ENCODE measurements around the gene TBCD. TPM values are rescaled to one million over a fixed set of nuclear protein-coding genes. Genes with fewer than 3 reads are reported as not detected.
"Not testable (repeated sequence)": the region's sequence is repeated elsewhere in the genome, so short reads cannot be mapped to it uniquely, and the experiment has no call there.

The TBCD gene
- total RNA-seq, 2 donors from 2014 or later, result 38.9 to 74.8 TPM

- intact Hi-C loops (cut with DNase I), result no loop called here
These were observed 233.6 kb downstream of the TBCD start for GRCh38 chr17:82985428-82985805.

DNA sequence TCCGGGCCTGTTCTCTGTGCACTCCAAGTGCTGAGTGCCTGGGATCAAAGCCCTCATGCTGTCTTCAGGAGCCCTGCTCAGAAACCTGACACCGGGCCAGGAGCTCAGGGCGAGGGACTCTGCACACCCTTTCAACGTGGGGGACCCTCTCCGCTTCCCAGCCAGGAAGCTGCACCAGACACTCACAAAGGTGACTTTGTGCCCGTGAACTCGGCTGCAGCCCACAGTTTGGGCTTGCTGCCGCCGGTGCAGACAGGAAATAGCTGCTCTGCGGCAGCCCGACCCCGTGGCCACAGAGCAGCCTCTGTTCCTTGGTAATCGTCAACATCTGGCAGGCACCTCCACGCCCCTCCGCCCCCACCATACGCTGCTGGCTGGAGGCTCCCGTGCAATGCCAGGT lies 234.1 kb downstream of the TBCD start:
- peak; percentile 26 to 55 (median 50) for DNase-seq
- Histone ChIP-seq H3K27me3 (no peaks in the 10 kb centered on the region), H3K9me3 (no peaks in the 10 kb centered on the region), H3K4me1 (peaks cover 14% of the 10 kb centered on the region), H3K27ac (peak overlapping the region in 2 of 4 donors; percentile 16 to 41), H3K4me3 (no peak overlapping the region), H3K36me3 (replicated peaks in 1 of 2; ENCODE audit: insufficient read depth in 1 of 2, low read depth in 2 of 2) (no peaks in the 10 kb centered on the region)
- intact Hi-C loops (cut with DNase I), result no loop called here
- 48 to 66% methylated on average over 5 to 17 of the region's 17 CpGs for WGBS, 2 donors
- peak; percentile 74 for ATAC-seq
- no peak for TF ChIP-seq POLR2A (IDR thresholded peaks at IDR 0.05)
- TF ChIP-seq, protein P1, sequence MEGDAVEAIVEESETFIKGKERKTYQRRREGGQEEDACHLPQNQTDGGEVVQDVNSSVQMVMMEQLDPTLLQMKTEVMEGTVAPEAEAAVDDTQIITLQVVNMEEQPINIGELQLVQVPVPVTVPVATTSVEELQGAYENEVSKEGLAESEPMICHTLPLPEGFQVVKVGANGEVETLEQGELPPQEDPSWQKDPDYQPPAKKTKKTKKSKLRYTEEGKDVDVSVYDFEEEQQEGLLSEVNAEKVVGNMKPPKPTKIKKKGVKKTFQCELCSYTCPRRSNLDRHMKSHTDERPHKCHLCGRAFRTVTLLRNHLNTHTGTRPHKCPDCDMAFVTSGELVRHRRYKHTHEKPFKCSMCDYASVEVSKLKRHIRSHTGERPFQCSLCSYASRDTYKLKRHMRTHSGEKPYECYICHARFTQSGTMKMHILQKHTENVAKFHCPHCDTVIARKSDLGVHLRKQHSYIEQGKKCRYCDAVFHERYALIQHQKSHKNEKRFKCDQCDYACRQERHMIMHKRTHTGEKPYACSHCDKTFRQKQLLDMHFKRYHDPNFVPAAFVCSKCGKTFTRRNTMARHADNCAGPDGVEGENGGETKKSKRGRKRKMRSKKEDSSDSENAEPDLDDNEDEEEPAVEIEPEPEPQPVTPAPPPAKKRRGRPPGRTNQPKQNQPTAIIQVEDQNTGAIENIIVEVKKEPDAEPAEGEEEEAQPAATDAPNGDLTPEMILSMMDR (IDR thresholded peaks at IDR 0.05), result no peak

More at GRCh38 chr17:82985428-82985805, 233.6 kb downstream of the TBCD start:
- H3K36me3 ChIP-seq (replicated peaks in 1 of 2; ENCODE audit: insufficient read depth in 1 of 2, low read depth in 2 of 2), result no peaks in the 10 kb centered on the region
- WGBS, 2 donors, result 92 to 94% methylated on average over 11 of the region's 11 CpGs
- DNase-seq (no peak), ATAC-seq (no peak)
- H3K27ac ChIP-seq, result peak overlapping the region in 2 of 4 donors; percentile 16 to 41
- no peak for TF ChIP-seq POLR2A (IDR thresholded peaks at IDR 0.05)
- TF ChIP-seq, protein P1 (IDR thresholded peaks at IDR 0.05), result no peak
- no peaks in the 10 kb centered on the region for H3K27me3 ChIP-seq
- no peaks in the 10 kb centered on the region for H3K9me3 ChIP-seq
- no peak overlapping the region for H3K4me3 ChIP-seq
- peaks cover 14% of the 10 kb centered on the region for H3K4me1 ChIP-seq

- H3K27ac ChIP-seq; H3K9me3 ChIP-seq; intact Hi-C loops (cut with DNase I); H3K36me3 ChIP-seq (replicated peaks in 1 of 2; ENCODE audit: insufficient read depth in 1 of 2, low read depth in 2 of 2); DNase-seq; ATAC-seq; H3K4me3 ChIP-seq; H3K27me3 ChIP-seq: not testable (repeated sequence)
- 87 to 98% methylated on average over 3 of the region's 3 CpGs for WGBS, 2 donors
- peaks cover 14% of the 10 kb centered on the region for H3K4me1 ChIP-seq
These were observed 237.2 kb downstream of the TBCD start for GRCh38 chr17:82989051-82989450.

- Histone ChIP-seq H3K27me3 (no peaks in the 10 kb centered on the region), H3K36me3 (replicated peaks in 1 of 2; ENCODE audit: insufficient read depth in 1 of 2, low read depth in 2 of 2) (no peaks in the 10 kb centered on the region), H3K9me3 (no peaks in the 10 kb centered on the region), H3K4me3 (no peak overlapping the region), H3K4me1 (peaks cover 14% of the 10 kb centered on the region), H3K27ac (no peak overlapping the region)
- TF ChIP-seq, protein P1 (IDR thresholded peaks at IDR 0.05), result no peak
- no peak for TF ChIP-seq POLR2A (IDR thresholded peaks at IDR 0.05)
- no peak for DNase-seq
- ATAC-seq, result no peak
- intact Hi-C loops (cut with DNase I), result no loop called here
- 94% methylated on average over 5 of the region's 5 CpGs for WGBS, 2 donors
These were observed 238.0 kb downstream of the TBCD start for GRCh38 chr17:82989881-82990280.

- TF ChIP-seq, protein P1 (IDR thresholded peaks at IDR 0.05), result no peak
- TF ChIP-seq POLR2A (IDR thresholded peaks at IDR 0.05), result no peak
- H3K4me1 ChIP-seq, result no peaks in the 10 kb centered on the region
- intact Hi-C loops (cut with DNase I), result no loop called here
- H3K9me3 ChIP-seq, result no peaks in the 10 kb centered on the region
- no peak overlapping the region for H3K27ac ChIP-seq
- no peak overlapping the region for H3K4me3 ChIP-seq
- no peak for DNase-seq
- ATAC-seq, result no peak
- no peaks in the 10 kb centered on the region for H3K27me3 ChIP-seq
- no peaks in the 10 kb centered on the region for H3K36me3 ChIP-seq (replicated peaks in 1 of 2; ENCODE audit: insufficient read depth in 1 of 2, low read depth in 2 of 2)
These were observed 241.1 kb downstream of the TBCD start for GRCh38 chr17:82993005-82993404.

Other genes starting within 250 kb of the TBCD start
- 10 to 100 TPM; 10.6 to 25.1 TPM for gene FOXK2, start 232.3 kb upstream of the TBCD start, total RNA-seq
- 10 to 100 TPM; 45.5 to 49.3 TPM for gene WDR45B, start 103.6 kb upstream of the TBCD start, total RNA-seq
- gene RAB40B, start 53.4 kb upstream of the TBCD start, total RNA-seq, result 10 to 100 TPM; 18.2 to 39.9 TPM
- 1 to 10 TPM; 7.6 to 8.0 TPM for gene FN3KRP, start 35.4 kb upstream of the TBCD start, total RNA-seq
- gene FN3K, start 16.4 kb upstream of the TBCD start, total RNA-seq, result 10 to 100 TPM; 15.2 to 29.1 TPM
- gene ZNF750, start 88.0 kb downstream of the TBCD start, total RNA-seq, result not detected